OCI-LY1 (cell line): ENCODE measurements around the gene SRGAP2C.
"Not testable (repeated sequence)": the region's sequence is repeated elsewhere in the genome, so short reads cannot be mapped to it uniquely, and the experiment has no call there.

Experiments
- CTCF ChIP-seq: fragments of 200-600 bp; sonication (generic), shearing (Covaris generic); IDR thresholded peaks from 2 replicates; pipeline ENCODE4 v1.5.1; 2017; ENCODE audit warnings: mild to moderate bottlenecking, antibody characterized with exemption, low read length, moderate library complexity, mixed read lengths
- EZH2 ChIP-seq: fragments of 200-600 bp; sonication (generic), shearing (Covaris generic); IDR thresholded peaks from 2 replicates; pipeline ENCODE4 v1.8.0; 2017; ENCODE audit warnings: borderline replicate concordance, mixed run types, mild to moderate bottlenecking, antibody characterized with exemption, low read length, moderate library complexity, mixed read lengths

DNA sequence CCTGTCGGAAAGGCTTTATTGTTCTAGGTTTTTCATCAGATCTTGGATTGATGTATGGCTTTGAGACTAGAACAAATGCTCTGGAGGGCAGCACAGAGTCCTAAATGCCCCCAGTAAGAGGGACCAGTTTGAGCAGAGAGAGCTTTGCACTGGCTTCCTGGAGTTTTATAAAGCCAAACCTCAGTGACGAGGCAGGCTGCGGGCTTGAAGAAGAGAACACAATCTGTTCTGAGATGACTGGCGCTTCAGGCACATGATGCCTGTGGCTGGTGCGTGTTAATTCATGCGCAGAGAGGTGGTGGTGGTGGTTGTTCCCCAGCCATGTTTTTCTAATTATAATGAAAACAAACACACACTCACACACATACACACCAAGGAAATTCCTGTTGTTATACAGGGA, 180.9 kb downstream of the SRGAP2C start:
- TF ChIP-seq CTCF, EZH2: not testable (repeated sequence)
